ENCODE measurements around the gene APOBEC3B.
"Not testable (repeated sequence)": the region's sequence is repeated elsewhere in the genome, so short reads cannot be mapped to it uniquely, and the experiment has no call there.

Gene APOBEC3B

DNA sequence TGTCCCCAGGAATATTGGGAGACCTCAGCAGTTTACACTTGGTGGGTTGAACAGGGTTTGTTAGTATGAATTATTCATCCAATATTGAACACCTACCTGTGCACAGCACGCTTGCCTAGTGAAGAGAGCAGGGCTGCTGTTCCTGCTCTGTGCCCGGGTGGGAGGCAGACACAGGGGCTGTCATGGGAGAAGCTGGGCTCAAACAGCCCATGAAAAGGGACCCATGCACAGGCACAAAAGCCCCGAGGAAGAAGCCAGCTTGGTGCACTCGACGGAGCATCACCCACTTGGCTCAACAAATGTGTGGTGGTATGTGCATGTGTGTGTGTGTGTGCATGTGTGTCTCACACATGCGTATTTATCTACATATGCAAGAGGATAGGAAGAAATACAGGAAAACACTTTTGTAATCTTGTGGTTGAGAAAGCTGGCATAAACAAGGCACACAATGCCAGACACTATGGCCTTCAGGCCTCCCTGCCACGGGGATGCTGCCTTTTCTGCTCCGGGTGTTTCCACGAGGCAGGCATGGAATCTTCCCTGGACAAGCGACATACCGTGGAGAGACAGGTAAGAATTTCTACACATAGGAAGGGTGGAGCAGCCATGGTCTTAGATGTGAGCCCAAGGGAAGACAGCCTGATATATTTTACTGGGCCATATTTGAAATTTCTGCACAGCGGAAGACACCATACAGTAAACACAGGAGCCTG, 29.7 kb upstream of the APOBEC3B start:
- no peak for DNase-seq

DNA sequence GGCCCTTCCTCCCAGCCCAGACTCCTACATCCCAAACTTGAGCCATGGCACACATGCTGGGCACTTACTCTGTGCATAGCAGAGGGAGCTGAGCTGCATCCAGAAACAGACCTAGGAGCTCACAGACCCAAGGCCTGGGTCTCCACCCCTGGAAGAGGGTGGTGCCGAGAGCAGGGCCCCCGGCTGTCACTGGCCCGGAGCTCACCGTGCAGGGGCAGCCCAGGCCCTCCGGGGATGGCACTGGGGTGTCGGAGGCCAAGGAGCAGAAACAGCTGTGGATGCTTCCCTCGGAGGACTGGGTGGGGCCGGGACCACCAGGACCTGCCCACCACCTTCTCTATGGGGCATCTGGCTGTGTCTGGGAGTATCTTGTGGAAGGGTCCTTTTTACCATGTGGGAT, 29.1 kb upstream of the APOBEC3B start:
- no peak for DNase-seq

DNA sequence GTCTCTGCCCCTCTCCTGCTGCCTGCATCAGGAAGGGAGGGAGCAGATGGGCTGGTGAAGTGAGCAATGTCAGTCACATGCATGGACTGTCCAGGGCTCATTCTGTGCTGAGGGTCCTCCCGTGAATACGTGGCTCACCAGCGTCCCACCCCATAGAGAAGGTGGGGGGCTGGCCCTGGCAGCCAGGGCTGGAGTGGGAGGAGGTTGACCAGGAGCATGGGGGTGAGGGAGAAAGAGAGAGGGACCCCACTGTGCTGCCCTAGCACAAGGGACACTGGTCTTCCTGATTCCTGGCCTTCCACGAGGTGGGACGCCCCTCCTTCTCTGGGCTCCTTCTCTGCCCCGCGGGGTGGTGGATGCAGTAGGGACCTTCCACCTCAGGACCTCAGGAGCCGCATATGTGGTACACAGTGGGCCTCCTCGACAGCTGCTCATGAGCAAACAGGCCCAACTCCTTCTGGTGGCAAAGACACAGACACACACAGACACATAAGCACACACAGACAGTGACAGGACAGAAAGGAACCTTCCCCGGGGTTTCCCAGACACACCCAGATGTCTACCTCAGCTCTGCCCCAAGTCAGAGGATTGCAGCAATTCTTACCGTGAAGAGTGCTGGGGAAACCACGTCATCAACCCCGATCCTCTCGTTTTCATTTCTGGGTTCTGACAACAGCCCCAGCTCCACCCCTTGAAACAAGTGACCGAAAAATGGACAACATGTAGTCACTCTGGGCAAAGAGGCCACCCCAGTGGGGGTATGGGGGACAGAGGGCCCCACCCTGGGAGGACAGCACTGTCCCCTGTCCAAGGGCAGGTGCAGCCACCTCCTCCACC, 28.4 kb upstream of the APOBEC3B start:
- peak; percentile 58 for DNase-seq

DNA sequence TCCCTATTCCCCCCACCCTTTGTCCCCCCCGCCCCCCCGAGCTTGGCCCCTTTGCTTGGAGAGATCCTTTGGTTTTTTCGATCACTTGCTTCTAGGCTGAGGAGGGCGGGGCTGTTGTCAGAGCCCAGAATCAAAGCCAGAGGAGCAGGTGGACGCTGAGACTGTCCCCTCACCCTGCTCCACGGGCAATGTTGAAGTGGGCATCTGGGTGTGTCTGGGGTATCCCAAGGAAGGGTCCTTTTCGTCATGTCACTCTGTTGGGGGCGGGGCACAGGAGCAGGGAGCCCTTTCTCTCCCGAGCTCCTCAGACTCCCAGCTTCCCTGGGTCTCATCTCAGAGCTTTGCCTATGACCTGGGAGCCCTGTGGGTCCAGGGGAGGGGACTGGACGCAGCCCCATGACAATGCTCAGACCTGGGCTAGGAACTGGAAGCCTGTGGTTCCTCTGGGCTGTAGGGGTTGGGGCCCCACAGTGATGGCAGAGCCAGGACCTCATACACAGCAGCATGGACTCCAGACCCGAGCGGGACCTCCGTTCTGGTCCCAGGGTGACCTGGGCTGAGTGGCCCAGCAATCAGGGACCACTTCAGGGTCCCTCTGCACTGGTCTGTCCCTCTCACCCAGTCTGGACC, 27.6 kb upstream of the APOBEC3B start:
- DNase-seq: no peak

DNA sequence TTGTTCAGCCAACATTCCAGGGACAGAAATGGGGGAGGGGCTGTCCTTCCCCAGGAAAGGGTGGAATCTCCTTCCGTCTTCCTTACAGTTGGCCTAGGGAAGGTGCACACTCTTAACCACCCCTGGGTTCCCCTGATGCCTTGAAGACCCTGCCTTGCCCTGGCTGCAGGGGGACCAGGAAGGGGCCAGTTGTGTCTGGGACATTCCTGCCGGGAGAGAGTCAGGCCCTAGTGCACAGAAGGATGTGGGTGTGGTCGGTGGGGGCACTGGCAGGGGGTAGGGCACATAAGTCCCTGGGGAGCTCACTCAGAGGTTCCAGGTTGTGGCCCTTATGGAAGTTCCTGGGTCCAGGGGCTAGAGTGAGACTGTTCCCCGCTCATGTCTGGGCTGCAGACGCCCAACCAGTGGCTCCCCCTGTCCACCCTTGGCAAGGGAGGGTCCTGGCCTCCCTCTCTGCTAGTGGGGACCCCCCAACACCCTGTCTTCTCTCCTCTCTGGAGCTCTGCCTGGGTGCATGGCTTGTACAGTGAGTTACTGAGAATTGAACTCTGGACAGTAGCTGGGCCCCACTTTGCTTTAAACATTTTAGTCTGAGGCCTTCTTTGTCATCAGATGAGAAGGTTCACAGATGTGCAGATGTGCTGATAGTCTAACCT, 26.8 kb upstream of the APOBEC3B start:
- no peak for DNase-seq

DNA sequence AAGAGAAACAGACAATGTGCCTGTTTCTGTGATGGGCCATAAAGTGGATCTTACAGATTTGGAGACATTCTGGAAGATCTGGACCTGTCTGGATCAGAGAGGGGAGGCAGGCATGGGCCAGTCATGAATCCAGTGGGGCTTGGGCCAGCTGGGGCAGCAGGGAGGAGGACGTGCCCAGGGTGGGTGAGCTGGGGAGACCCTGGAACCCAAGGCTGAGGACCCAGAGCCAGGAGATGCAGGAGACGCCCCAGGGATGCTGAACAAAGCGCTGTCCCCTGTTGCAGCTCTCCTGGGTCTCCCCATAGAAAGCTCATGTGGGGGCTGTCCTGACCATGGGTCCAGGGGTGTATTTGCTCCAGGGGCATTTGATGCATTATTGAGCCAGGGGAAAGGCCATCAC, 26.2 kb upstream of the APOBEC3B start:
- DNase-seq: no peak

DNA sequence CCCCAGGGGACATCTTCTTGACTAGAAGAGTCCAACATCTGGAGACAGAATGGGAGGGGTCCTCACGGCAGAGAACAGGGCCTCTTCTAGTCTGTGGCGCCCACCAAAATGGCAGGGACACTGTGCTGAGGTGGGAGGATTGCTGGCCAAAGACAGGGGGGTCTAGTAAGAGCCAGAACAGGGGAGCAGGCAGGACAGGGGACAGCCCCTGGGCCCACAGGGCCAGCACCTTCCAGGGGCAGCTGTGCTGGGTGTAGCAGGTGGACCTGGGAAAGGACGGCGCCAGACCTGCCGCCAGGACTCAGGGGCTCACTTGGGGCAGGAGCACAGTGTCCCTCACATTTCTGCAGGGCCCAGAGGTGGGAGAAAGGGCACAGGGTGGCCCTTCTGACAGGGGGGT, 25.6 kb upstream of the APOBEC3B start:
- no peak for DNase-seq

DNA sequence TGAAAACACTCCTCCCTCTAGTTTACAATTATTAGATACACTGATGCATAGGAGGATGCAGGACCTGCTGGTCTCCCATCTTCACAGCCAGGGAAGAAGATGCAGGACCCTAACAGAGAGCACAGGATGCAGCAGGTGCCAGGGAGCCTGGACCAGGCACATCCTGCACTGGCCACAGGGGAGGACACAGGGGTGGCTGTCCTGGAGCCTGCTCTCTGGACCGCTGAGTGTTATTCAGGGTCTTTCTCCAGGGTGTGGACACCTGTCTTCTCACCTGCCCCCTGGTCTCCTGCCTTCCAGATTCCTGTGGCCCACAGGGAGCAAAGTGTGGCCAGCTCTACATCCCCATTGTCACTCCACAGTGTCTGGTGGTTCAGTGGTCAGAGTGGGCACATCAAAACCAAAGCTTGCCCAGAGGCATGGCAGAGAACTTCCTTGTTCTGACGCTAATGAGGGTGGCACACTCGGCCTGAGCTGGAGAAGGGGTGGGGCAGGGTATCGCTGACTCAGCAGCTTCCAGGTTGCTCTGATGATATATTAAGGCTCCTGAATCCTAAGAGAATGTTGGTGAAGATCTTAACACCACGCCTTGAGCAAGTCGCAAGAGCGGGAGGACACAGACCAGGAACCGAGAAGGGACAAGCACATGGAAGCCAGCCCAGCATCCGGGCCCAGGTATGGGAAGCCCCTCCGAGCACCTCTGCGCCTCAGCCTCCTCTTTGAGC, 24.9 kb upstream of the APOBEC3B start, which contains the start of gene APOBEC3A:
TSS of gene APOBEC3A (plus strand) at position 564 of the 725 bp plus-strand sequence. CDS start at position 647, 83 bp downstream.
- no peak for DNase-seq

DNA sequence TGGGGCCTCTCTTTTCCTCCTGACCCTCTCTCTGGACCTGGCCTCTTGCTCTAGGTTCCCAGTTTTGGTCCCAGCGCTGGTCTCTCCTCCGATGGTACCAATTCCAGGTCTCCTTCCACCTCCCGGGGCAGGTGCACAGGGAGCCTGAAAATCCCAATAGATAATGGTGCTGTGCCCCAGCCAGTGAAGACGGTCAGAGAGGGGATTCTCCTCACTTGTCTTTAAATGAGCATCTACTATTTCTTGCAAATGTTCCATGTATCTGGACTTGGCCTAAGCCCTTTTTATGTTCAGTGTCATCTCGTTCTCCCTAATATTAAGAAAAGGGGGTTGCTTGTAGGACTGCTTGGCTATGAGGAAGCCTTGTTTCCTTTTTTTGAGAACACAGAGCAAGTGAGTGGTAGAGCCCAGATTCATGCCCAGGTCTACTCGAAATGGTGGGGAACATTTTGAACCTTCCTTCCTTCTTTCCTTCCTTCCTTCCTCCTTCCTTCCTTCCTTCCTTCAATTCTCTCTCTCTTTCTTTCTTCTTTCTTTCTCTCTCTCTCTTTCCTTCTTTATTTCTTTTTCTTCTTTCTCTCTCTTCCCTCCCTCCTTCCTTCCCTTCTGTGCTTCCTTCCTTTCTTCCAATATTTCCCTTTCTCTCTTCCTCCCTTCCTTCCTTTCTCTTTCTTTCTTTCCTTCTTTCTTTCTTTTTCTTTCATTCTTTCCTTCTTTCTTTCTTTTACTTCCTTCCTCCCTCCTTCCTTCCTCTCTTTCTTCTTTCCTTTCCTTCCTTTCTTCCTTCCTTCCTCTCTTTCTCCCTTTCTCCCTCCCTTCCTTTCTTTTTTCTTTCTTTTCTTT, 24.1 kb upstream of the APOBEC3B start:
- DNase-seq: no peak

DNA sequence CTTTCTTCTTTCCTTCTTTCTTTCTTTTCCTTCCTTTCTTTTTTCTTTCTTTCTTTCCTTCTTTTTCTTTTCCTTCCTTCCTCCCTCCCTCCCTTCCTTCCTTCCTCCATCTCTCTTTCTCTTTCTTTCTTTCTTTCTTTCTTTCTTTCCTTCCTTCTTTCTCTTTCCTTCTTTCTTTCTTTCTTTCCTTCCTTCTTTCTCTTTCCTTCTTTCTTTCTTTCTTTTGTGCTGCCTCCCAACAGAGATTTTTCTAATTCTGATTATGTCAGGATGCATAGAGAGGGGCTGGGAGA, 23.6 kb upstream of the APOBEC3B start:
- DNase-seq: not testable (repeated sequence)

DNA sequence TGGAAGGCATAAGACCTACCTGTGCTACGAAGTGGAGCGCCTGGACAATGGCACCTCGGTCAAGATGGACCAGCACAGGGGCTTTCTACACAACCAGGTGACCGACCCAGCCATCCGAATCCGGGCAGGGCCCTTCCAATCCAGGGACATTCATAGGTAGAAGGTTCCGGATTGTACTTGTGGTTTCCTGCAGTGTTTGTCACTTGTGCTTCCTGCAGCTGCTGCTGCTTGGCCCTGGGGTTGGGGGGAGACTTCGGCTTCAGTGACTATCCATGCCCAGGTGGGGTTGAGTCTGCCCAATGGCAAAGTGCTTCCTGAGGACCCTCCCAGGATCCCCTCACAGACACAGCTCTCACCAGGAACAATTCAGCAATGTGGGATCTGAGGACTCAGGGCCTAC, 22.6 kb upstream of the APOBEC3B start:
- DNase-seq: no peak

DNA sequence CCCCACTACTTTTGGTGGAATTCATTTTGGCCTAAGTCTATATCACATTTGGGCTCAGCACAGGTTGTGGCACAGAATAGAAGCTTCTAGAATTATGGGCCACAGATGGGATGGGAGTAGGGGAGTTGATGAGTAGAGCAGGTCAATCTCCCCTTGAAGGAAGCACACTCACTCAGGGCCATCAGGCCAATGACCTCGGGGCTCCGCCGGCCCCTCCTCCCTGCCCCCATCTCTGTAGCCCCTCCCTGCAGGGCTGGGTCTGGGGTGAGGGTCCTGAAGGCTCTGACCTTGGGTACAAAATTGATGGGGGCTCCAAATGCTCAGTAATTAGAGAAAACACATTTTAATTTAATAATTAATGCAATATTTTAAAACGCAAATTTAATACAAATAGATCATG, 21.5 kb upstream of the APOBEC3B start:
- DNase-seq: not testable (repeated sequence)

DNA sequence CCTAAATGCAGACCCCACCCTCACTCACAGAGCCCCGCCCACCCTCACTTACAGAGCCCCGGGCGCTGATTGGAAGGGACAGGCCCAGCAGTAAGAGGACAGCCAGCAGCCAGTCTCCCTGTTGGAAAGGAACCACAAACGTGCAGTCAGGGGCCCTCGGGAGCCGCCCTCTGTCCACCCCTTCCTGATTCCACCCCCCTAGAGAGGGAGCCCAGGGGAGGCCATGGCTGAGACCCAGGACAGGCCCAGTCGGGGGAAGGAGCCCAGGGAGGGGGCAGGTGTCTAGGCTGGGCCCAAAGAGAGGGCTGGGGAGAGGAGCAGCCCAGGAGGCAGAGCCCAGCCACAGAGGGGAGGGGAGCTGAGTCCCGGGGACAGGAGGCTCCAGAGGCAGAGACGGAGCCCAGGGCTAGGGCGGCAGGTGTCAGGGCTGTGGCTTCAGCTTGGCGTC, 18.8 kb upstream of the APOBEC3B start:
- not testable (repeated sequence) for DNase-seq

DNA sequence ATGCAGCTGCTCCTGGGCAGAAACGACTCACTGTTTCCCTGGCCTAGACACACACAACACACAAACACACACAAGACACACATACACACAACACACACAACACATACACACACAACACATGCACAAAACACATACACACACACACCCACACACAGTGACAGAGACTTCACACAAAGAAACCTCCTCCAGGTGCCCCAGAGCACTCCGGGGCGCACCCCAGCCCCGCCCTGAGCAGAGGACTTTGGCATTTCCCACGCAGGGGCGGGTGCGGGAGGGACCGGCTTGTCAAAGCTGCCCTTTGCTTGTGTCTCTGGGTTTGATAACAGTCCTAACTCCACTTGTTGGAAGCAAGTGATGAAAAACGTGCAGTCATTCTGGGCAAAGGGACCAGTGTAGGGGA, 18.3 kb upstream of the APOBEC3B start:
- no peak for DNase-seq

DNA sequence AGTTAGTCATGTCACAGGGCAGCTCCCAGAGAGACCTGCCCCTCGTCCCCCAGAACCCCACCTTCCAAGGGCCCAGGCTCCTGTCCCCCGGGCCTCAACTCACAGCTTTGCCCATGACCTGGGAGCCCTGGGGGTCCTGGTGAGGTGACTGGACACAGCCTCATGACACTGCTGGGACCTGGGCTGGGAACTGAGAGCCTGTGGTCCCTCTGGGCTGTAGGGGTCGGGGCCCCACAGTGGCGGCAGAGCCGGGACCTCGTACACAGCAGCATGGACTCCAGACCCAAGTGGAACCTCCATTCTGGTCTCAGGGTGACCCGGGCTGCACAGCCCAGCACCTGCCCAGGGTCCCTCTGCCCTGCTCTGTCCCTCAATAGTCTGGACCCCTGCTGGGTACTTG, 17.8 kb upstream of the APOBEC3B start:
- no peak for DNase-seq

DNA sequence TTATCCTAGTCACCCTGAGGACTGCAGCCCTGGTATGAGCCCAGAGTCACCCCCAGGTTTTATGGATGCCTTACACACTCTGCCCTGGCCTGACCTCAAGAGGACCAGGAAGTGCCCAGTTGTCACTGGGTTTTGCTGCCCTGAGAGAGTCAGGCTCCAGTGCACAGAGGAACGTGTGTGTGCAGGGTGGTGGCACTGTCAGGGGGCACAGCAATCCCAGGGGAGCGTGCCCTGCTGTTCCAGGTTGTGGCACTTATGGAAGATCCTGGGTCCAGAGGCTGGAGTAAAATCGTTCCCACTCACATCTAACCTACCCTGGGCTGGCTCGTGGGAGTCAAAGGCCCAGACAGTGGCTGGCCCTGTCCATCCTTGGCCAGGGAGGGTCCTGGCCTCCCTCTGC, 17.2 kb upstream of the APOBEC3B start:
- DNase-seq: no peak

DNA sequence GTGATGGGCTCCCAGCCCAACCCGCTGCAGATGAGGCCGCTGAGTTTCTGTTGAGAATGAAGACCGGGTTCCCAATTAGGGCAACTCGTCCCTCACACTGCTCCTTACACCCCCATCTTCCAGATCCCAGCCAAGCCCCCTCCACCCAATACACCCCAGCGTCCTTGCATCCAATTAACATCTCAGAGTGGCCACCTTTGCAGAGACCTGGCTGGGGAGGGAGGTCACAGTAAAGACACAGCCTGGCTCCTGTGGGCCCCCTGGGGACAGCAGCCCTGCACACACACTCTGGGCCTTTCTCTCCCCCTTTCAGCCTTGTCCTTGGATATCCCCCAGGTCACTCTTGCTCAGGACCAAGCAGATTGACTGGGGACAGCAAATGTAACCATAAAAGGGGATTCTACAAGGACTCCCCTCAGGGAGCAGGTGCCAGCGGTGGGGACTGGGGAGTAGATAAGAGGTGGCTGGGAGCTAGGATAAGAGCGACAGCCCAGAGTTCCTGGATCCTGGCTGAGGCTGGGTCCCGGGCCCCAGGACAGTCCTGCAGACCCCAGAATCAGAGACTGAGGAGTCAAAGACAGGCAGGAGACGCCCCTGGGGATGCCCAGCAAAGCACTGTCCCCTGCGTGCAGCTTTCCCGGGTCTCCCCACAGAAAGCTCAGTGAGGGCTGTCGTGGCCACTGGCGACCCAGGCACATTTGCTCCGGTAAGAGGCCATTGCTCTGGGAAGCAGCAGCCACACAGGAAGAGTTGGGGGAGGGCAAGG, 16.4 kb upstream of the APOBEC3B start:
- no peak for DNase-seq

DNA sequence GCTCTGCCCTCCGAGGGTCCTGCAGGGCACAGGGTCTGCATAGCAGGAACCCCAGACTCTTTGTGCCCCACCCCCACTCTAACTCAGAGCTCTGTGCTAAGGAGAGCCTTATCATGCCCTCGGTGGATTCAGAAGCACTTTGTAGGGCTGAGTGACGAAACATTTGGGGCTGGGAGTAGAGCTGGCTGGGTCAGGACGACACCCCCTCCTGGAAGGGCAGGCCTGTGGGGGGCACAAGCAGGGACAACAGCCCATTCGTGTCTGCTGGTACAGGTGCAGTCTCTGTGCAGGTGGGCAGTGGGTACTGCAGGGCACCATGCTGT, 15.8 kb upstream of the APOBEC3B start:
- DNase-seq: no peak

DNA sequence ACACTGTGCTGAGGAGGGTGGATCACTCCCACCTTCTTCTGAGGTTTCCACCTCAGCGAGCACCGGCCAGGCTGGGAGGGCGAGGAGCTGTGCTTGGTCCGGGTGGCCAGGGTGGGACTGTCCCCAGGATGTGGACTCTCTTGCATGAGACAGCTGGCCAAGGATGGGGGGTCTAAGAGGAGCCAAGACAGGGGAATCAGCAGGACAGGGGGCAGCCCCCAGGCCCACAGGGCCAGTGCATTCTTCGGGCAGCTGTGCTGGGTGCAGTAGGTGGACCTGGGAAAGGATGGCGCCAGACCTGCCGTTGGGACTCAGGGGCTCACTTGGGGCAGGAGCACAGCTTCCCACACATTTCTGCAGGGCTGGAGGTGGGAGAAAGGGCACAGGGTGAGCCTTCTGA, 15.2 kb upstream of the APOBEC3B start:
- DNase-seq: no peak

DNA sequence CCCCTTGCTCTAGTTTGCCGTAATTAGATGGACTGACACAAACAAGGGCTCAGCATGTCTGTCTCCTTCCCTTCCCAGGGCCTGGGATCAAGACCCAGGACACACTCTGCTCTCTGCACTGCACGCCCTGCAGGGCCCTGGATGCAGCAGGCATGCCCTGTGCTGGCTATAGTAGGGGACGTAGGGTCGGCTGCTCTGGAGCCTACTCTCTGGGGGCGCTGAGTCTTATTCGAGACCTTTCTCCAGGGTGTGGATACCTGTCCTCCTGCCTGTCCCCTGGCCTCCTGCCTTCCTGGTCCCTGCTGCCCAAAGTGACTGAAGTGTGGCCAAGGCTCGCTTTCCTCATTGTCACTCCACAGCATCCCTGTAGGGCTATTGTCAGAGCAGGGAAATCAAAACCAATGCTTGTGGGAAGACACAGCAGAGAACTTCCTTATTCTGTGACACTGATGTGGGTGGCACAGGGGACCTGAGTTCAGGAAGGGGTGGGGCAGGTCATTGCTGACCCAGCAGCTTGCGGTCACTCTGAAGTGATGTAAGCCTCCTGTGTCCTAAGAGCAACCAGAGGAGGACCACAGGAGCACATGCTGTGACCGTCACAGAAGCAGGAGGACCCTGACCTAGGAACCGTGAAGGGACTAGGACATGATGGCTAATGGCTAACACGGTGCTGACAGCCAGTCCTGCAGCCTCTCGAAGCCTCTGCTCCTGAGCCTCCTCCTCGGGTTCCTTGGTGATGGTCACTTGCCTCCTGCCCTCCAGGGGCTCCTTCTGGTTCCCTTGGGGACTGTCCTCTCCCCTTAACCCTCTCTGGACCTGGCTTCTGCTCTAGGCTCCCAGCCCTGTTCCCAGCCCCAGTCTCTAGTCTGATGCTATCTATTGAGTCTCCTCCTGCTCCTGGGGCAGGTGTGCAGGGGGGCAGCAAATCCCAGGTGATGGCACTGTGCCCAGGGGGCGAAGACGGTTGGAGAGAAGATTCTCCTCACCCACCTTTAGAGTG, 14.4 kb upstream of the APOBEC3B start:
- peak; percentile 18 for DNase-seq

Measured in CD4-positive, alpha-beta T cell treated with Interleukin-12 subunit alpha and Interleukin-12 subunit beta, for 1 hour (primary cell).